Measurements from ENCODE around the gene HSPA13. TPM values are rescaled to one million over a fixed set of nuclear protein-coding genes. Genes with fewer than 3 reads are reported as not detected.

HSPA13 gene
- total and polyA plus RNA-seq, 2 of the 8 experiments (the other 6 are each of a cell fraction or from before 2014, with no cell fraction given), result 7.8 to 36.9 TPM

GRCh38 chr21:14325595-14325994, 57.4 kb downstream of the HSPA13 start:
- H3K23me2 ChIP-seq (ENCODE audit: low read depth, low read length), result no peaks in the 10 kb centered on the region
- H4K20me1 ChIP-seq (replicated peaks in 1 of 2; ENCODE audit: control insufficient read depth in 1 of 2, insufficient read depth in 2 of 2, low read length in 2 of 2), result no peaks in the 10 kb centered on the region
- H3K27me3 ChIP-seq (replicated peaks in 1 of 4; ENCODE audit: control insufficient read depth in 3 of 4, extremely low read depth in 1 of 4, insufficient read depth in 3 of 4, low read length in 3 of 4), result no peaks in the 10 kb centered on the region
- no peaks in the 10 kb centered on the region for H3K4me1 ChIP-seq (replicated peaks in 1 of 4; ENCODE audit: control insufficient read depth in 3 of 4, insufficient read depth in 4 of 4, low read length in 3 of 4)
- H3K9me3 ChIP-seq (ENCODE audit: insufficient read depth in 2 of 2, low read depth in 1 of 2, low read length in 1 of 2), result no peaks in the 10 kb centered on the region
- H2BK15ac ChIP-seq (ENCODE audit: low read length), result no peak overlapping the region
- no peak overlapping the region for H4K91ac ChIP-seq (replicated peaks; ENCODE audit: insufficient read length, low read length)
- H2BK12ac ChIP-seq (ENCODE audit: low read depth, low read length), result no peak overlapping the region
- WGBS, 2 experiments (ENCODE audit: extremely low coverage in 1 of 2, insufficient coverage in 1 of 2, insufficient read length in 1 of 2, insufficient replicate concordance in 2 of 2, low coverage in 1 of 2, low lambda C conversion rate in 2 of 2, missing lambda C conversion rate in 1 of 2), result 84% methylated on average over 2 of the region's 2 CpGs; no CpG with 5 or more reads in 1 of the 2 experiments
- no peak overlapping the region for H3K18ac ChIP-seq (ENCODE audit: extremely low read depth, low read length)
- DNase-seq (ENCODE audit: low read depth in 1 of 2, low spot score in 2 of 2) (no peak), FAIRE-seq (no peak)
- ChIA-PET CTCF (ENCODE audit: partially characterized antibody) (interaction anchor here (1.5 kb wide), 1 partner anchor 66 kb away, joined by 6 read pairs; no protein-coding TSS in a partner anchor), POLR2A (ENCODE audit: partially characterized antibody) (no interaction called here)
- no peak overlapping the region for H3K4me3 ChIP-seq (ENCODE audit: extremely low read depth in 1 of 4, insufficient read depth in 2 of 4, low read depth in 3 of 4, low read length in 4 of 4)
- H3K4ac ChIP-seq (replicated peaks; ENCODE audit: insufficient read length, low read depth, low read length), result no peak overlapping the region
- no peak overlapping the region for H3K14ac ChIP-seq (ENCODE audit: insufficient read length)
- no peak overlapping the region for H3K56ac ChIP-seq (replicated peaks; ENCODE audit: insufficient read length, low read depth, low read length)
- no peak overlapping the region for H2AFZ ChIP-seq (ENCODE audit: low read length)
- no peak overlapping the region for H4K5ac ChIP-seq (ENCODE audit: insufficient read length, low read depth, low read length)
- no peak overlapping the region for H4K8ac ChIP-seq (ENCODE audit: extremely low read depth, insufficient read depth, low read length)
- no peak overlapping the region for H2BK20ac ChIP-seq (ENCODE audit: low read length)
- no peak overlapping the region for H3K27ac ChIP-seq (ENCODE audit: low read depth, low read length)
- H2BK5ac ChIP-seq (ENCODE audit: low read depth, low read length), result no peak overlapping the region
- no peaks in the 10 kb centered on the region for H3K79me1 ChIP-seq (ENCODE audit: low read depth, low read length)
- no peak overlapping the region for H2BK120ac ChIP-seq (replicated peaks; ENCODE audit: low read depth, low read length)
- H3K4me2 ChIP-seq (ENCODE audit: insufficient read depth in 1 of 2, low read depth in 2 of 2, low read length in 2 of 2), result no peak overlapping the region
- H3K79me2 ChIP-seq (ENCODE audit: control insufficient read depth in 1 of 2, insufficient read depth in 2 of 2, low read length in 2 of 2), result no peaks in the 10 kb centered on the region
- H3K9ac ChIP-seq (replicated peaks in 1 of 4; ENCODE audit: extremely low read depth in 1 of 4, low read depth in 3 of 4, low read length in 3 of 4), result no peak overlapping the region
- no peaks in the 10 kb centered on the region for H3K36me3 ChIP-seq (ENCODE audit: control insufficient read depth in 2 of 4, insufficient read depth in 4 of 4, low read length in 3 of 4)
- no peak overlapping the region for H2AK5ac ChIP-seq (ENCODE audit: low read depth, low read length)
- no peak overlapping the region for H3K23ac ChIP-seq (ENCODE audit: insufficient read length)
- TF ChIP-seq PHF8 (conservative IDR thresholded peaks at IDR 0.05; ENCODE audit: low read depth, low read length), result no peak
- no peak for TF ChIP-seq CTCF (IDR thresholded peaks at IDR 0.05; ENCODE audit: control extremely low read depth in 1 of 3, insufficient read depth in 1 of 3, low read depth in 1 of 3, low read length in 3 of 3)
- TF ChIP-seq RBBP5 (IDR thresholded peaks at IDR 0.05; ENCODE audit: borderline replicate concordance, low read depth, low read length), result no peak
- no peak for TF ChIP-seq SIN3A (conservative IDR thresholded peaks at IDR 0.05 in 1 of 2, IDR thresholded peaks at IDR 0.05 in 1 of 2; ENCODE audit: low read depth in 1 of 2, low read length in 2 of 2)
- TF ChIP-seq ASH2L (IDR thresholded peaks at IDR 0.05; ENCODE audit: low read length), result no peak
- no peak for TF ChIP-seq ZNF274 (IDR thresholded peaks at IDR 0.05; ENCODE audit: borderline replicate concordance, extremely low read depth, low read length)
- no peak for TF ChIP-seq FOSL1 (IDR thresholded peaks at IDR 0.05; ENCODE audit: insufficient read depth, low read depth, low read length)
- TF ChIP-seq TAF7 (optimal IDR thresholded peaks at IDR 0.05; ENCODE audit: borderline replicate concordance, low read depth, low read length), result no peak
- TF ChIP-seq MAFK (IDR thresholded peaks at IDR 0.05; ENCODE audit: low read depth, low read length), result no peak
- no peak for TF ChIP-seq USF2 (IDR thresholded peaks at IDR 0.05; ENCODE audit: low read length)

Measured in H1 (cell line).